ENCODE measurements around the gene UHRF1. TPM values are rescaled to one million over a fixed set of nuclear protein-coding genes. Genes with fewer than 3 reads are reported as not detected.
"Not testable (repeated sequence)": the region's sequence is repeated elsewhere in the genome, so short reads cannot be mapped to it uniquely, and the experiment has no call there.

The UHRF1 gene
- total RNA-seq: 1 to 10 TPM; 2.2 to 2.9 TPM
- long read RNA-seq, donor 1, partial matches to known transcripts: 0 of 1 reads
- long read RNA-seq, donor 1, other reads (novel, unspliced or antisense): 1 of 1 reads
- long read RNA-seq, donor 2: 0 reads

- DNase-seq (ENCODE audit: low spot score): no peak
- intact Hi-C loops (cut with DNase I): no loop called here
Observed at GRCh38 chr19:4909156-4909896, at the start of gene UHRF1. UHRF1 (plus strand) TSS chr19:4909501; CDS start chr19:4910886, 1,385 bp downstream.

- intact Hi-C loops (cut with DNase I): loop anchor here in 1 of 2 donors (10.0 kb wide), 1 partner anchor 55 kb away; no protein-coding TSS in a partner anchor
- no peak for DNase-seq (ENCODE audit: low spot score)
Observed at GRCh38 chr19:4859697-4860096, 49.6 kb upstream of the UHRF1 start.

- DNase-seq (ENCODE audit: low spot score): no peak
- intact Hi-C loops (cut with DNase I): no loop called here
Observed at GRCh38 chr19:4861147-4861546, 48.2 kb upstream of the UHRF1 start.

GRCh38 chr19:4866595-4867424 lies 42.5 kb upstream of the UHRF1 start:
- intact Hi-C loops (cut with DNase I): no loop called here
- peak; percentile 91 for DNase-seq (ENCODE audit: low spot score)

GRCh38 chr19:4867534-4868285 lies 41.6 kb upstream of the UHRF1 start, which contains the start of gene PLIN3:
PLIN3 (minus strand) TSS chr19:4867667; CDS start chr19:4861394, 6,273 bp downstream.
- peak; percentile 99 for DNase-seq (ENCODE audit: low spot score)
- intact Hi-C loops (cut with DNase I): no loop called here

- no peak for DNase-seq (ENCODE audit: low spot score)
- intact Hi-C loops (cut with DNase I): no loop called here
Observed at GRCh38 chr19:4868286-4868834, 40.9 kb upstream of the UHRF1 start.

DNA sequence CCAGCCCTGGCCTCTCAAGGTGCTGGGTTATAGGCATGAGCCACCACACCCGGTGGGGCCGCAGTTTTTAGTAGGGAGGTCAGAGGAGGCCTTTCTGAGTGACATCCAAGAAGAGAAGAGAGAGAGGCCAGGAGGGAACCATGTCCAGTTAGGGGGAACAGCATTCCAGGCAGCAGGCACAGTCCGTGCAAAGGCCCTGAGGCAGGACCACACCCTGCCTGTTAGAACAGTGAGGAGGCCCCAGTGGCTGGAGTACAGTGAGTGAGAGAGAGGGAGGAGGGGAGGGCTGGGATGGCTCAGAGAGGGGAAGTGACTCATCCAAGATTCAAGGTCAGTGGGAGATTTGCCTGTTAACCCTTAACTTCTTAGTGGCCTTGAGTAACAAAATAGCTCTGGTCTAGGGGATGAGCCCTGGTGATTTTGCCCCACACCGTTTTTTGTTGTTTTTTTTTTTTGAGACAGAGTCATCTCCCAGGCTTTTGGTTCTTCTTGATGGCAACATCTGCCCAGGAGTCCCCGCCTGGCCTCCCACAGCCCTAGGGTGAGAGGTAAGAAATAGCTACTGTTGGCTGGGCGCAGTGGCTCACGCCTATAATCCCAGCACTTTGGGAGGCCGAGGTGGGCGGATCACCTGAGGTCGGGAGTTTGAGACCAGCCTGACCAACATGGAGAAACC lies 39.1 kb upstream of the UHRF1 start:
- peak; percentile 88 for DNase-seq (ENCODE audit: low spot score)
- intact Hi-C loops (cut with DNase I): loop anchor here in 1 of 2 donors (5.0 kb wide), 1 partner anchor 42 kb away; no protein-coding TSS in a partner anchor

- intact Hi-C loops (cut with DNase I): loop anchor here in 1 of 2 donors (5.0 kb wide), 1 partner anchor 41 kb away; no protein-coding TSS in a partner anchor
- DNase-seq (ENCODE audit: low spot score): no peak
Observed at GRCh38 chr19:4871711-4872110, 37.6 kb upstream of the UHRF1 start.

GRCh38 chr19:4873930-4874329 lies 35.4 kb upstream of the UHRF1 start:
- intact Hi-C loops (cut with DNase I): loop anchor here in 1 of 2 donors (5.0 kb wide), 1 partner anchor 38 kb away; no protein-coding TSS in a partner anchor
- DNase-seq (ENCODE audit: low spot score): no peak

DNA sequence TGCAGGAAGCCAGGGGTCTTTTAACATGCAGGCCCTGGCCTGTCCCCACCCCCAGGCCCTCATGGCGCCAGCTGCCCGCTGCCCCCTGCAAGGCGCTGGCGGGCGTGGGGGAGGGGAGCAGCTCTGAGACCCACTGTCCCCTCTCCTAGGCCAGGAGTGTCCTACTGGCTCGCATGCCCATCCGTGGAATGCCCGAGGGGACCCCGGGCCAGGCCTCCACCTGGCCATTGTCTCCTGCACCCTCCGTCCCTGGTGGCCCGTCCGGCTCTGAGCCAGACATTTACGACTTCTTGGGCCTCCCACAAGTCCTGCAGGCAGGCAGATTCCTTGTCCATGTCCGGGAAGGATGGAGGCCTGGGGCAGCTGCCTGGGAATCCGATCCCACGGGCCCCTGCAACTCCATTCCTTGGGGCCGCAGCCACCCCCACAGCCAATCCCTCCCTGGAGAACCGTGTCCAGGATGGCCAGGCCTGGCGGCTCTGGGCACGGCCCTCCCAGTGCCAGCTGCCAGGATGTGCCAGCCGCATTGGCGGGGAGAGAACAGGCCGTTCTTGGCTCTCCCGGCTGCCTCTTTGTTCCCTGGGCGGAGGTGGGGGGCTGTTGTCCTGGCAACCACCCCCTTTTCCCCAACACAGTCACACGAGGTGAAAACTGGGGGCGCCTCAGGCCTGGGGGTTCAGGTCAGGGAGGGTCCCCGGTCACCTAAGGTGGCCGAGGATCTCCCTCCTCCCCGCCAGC lies 31.4 kb upstream of the UHRF1 start:
- intact Hi-C loops (cut with DNase I): loop anchor here in 1 of 2 donors (5.0 kb wide), 1 partner anchor 154 kb away; no protein-coding TSS in a partner anchor
- no peak for DNase-seq (ENCODE audit: low spot score)

GRCh38 chr19:4878491-4878968 lies 30.8 kb upstream of the UHRF1 start:
- intact Hi-C loops (cut with DNase I): loop anchor here in 1 of 2 donors (5.0 kb wide), 1 partner anchor 154 kb away; no protein-coding TSS in a partner anchor
- no peak for DNase-seq (ENCODE audit: low spot score)

GRCh38 chr19:4879041-4879440 lies 30.3 kb upstream of the UHRF1 start:
- intact Hi-C loops (cut with DNase I): loop anchor here in 1 of 2 donors (5.0 kb wide), 1 partner anchor 153 kb away; no protein-coding TSS in a partner anchor
- no peak for DNase-seq (ENCODE audit: low spot score)

DNA sequence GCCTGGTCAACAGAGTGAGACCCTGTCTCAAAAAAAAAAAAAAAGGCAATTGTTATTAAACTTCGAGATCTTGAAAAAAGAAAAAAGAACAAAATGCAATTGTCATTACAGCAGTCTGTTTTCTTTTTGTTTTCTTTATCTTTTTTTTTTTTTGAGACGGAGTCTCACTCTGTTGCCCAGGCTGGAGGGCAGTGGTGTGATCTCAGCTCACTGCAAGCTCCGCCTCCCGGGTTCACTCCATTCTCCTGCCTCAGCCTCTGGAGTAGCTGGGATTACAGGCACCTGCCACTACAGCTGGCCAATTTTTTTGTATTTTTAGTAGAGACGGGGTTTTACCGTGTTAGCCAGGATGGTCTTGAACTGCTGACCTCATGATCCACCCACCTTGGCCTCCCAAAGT lies 26.4 kb upstream of the UHRF1 start:
- intact Hi-C loops (cut with DNase I); DNase-seq (ENCODE audit: low spot score): not testable (repeated sequence)

DNA sequence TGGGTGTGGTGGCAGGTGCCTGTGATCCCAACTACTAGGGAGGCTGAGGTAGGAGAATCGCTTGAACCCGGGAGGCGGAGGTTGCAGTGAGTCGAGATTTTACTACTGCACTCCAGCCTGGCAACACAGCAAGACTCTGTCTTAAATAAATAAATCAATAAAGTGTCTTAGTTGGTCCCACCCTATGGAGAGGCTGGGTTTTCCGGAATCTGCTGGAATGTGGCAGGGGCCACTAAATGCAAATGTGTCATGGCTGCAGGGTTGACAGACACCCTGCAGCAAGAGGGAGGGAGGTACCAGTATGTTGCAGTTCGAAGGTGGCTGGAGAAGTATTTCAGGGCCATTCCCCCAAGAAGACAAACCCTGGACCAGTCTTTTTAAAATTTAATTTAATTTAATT lies 24.3 kb upstream of the UHRF1 start:
- DNase-seq (ENCODE audit: low spot score); intact Hi-C loops (cut with DNase I): not testable (repeated sequence)

- intact Hi-C loops (cut with DNase I); DNase-seq (ENCODE audit: low spot score): not testable (repeated sequence)
Observed at GRCh38 chr19:4887803-4888202, 21.5 kb upstream of the UHRF1 start.

DNA sequence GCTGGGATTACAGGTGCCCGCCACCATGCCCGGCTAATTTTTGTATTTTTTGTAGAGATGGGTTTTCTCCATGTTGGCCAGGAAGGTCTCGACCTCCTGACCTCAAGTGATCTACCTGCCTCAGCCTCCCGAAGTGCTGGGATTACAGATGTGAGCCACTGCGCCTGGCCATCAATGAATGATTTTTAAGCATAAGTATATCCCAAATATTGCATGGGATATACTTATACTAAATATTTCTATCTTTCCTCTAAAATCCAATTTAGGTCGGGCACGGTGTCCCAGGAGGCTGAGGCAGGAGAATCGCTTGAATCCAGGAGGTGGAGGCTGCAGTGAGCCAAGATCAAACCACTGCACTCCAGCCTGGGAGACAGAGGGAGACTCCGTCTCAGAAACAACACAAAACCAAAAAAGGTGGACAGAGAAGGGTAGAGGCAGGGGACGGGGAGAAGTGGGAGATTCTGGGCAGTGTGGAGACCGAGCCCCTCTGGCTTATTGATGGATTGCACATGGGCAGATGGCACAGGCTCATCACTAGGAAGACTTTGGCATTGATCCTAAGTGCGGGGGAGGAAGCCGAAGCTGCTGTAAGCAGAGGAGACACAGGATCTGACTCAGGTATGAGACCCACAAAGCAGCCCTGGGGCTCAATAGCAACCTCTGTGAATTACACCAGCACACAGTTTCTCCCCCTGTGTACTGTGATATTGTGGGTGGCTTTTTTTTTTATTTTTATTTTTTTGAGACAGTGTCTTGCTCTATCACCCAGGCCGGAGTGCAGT lies 20.1 kb upstream of the UHRF1 start:
- intact Hi-C loops (cut with DNase I): no loop called here
- no peak for DNase-seq (ENCODE audit: low spot score)

Data from posterior vena cava (tissue), 2 donors.